Lower lobe of right lung (tissue), 2 donors: ENCODE results near the gene SYTL2. TPM values are rescaled to one million over a fixed set of nuclear protein-coding genes. Genes with fewer than 3 reads are reported as not detected.

Source experiments
- ATAC-seq, 2 donors: fragments of 200-7000 bp; cut with Tn5 transposase; one replicate each; pipeline ENCODE4 v1.9.1; 2020 to 2022; ENCODE audit warnings: mild to moderate bottlenecking in 2 of 2, moderate library complexity in 2 of 2
- DNase-seq: peaks from one replicate; pipeline ENCODE4 v3.0.0-alpha.2; 2020
- H3K27ac ChIP-seq: fragments of 200-600 bp; one replicate; pipeline ENCODE4 v1.8.0; 2022
- H3K27me3 ChIP-seq: fragments of 200-600 bp; one replicate; pipeline ENCODE4 v1.8.0; 2022; ENCODE audit warnings: low read depth
- H3K36me3 ChIP-seq: fragments of 200-600 bp; one replicate; pipeline ENCODE4 v1.8.0; 2022; ENCODE audit warnings: mild to moderate bottlenecking
- H3K4me1 ChIP-seq: fragments of 200-600 bp; one replicate; pipeline ENCODE4 v1.8.0; 2022
- H3K4me3 ChIP-seq: fragments of 200-600 bp; one replicate; pipeline ENCODE4 v1.8.0; 2022; ENCODE audit warnings: mild to moderate bottlenecking
- H3K9me3 ChIP-seq: fragments of 200-600 bp; one replicate; pipeline ENCODE4 v1.8.0; 2022
- intact Hi-C: fragments of 100-400 bp; cut with DNase I; formaldehyde crosslinking; loops from one replicate; pipeline ENCODE4 v1.11.0; 2022
- total RNA-seq: library from RNA; stranded (reverse); fragmentation: NEBNext Ultra II Directional; extraction: Animal tissue kit (Norgen Biotek cat#: 25700); gene quantifications from one replicate; pipeline ENCODE4 v1.2.1, GENCODE V29; 2021
- TF ChIP-seq, protein P1 (sequence below): fragments of 200-600 bp; IDR thresholded peaks from one replicate; pipeline ENCODE4 v1.8.0; 2022; ENCODE audit warnings: antibody characterized with exemption, mild to moderate bottlenecking
- donor health status: DM: no; HTN: yes; CAD: no; lungs with severe emphysema.

Gene SYTL2
- total RNA-seq, 1 donor from 2014 or later: 23.6 TPM

GRCh38 chr11:85813721-85814120, 2.8 kb upstream of the SYTL2 start:
- Histone ChIP-seq H3K9me3 (no peaks in the 10 kb centered on the region), H3K36me3 (no peaks in the 10 kb centered on the region), H3K4me3 (no peak overlapping the region), H3K27ac (no peak overlapping the region), H3K4me1 (peaks cover 14% of the 10 kb centered on the region), H3K27me3 (no peaks in the 10 kb centered on the region)
- ATAC-seq (peak; percentile 59 to 69), DNase-seq (peak; percentile 63)
- TF ChIP-seq, protein P1, sequence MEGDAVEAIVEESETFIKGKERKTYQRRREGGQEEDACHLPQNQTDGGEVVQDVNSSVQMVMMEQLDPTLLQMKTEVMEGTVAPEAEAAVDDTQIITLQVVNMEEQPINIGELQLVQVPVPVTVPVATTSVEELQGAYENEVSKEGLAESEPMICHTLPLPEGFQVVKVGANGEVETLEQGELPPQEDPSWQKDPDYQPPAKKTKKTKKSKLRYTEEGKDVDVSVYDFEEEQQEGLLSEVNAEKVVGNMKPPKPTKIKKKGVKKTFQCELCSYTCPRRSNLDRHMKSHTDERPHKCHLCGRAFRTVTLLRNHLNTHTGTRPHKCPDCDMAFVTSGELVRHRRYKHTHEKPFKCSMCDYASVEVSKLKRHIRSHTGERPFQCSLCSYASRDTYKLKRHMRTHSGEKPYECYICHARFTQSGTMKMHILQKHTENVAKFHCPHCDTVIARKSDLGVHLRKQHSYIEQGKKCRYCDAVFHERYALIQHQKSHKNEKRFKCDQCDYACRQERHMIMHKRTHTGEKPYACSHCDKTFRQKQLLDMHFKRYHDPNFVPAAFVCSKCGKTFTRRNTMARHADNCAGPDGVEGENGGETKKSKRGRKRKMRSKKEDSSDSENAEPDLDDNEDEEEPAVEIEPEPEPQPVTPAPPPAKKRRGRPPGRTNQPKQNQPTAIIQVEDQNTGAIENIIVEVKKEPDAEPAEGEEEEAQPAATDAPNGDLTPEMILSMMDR: no peak
- intact Hi-C loops: no loop called here

DNA sequence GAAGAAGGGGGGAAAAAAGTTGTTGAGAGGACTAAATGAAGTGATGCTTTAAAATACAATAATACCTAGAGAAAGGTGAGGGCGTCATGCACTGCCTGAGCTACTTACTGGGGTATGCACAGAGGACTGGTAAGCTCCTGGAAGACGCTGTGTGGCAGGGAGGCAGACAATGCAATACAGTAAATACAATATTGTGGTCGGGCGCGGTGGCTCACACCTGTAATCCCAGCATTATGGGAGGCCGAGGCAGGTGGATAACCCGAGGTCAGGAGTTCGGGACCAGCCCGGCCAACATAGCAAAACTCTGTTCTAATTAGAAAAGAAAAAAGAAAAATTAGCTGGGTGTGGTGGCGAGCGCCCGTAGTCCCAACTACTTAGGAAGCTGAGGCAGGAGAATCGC, 683 bp upstream of the SYTL2 start:
- Histone ChIP-seq H3K9me3 (no peaks in the 10 kb centered on the region), H3K27ac (no peak overlapping the region), H3K4me3 (peak overlapping the region; percentile 69), H3K36me3 (no peaks in the 10 kb centered on the region), H3K27me3 (no peaks in the 10 kb centered on the region), H3K4me1 (peaks cover 14% of the 10 kb centered on the region)
- ATAC-seq (no peak), DNase-seq (no peak)
- intact Hi-C loops: no loop called here
- TF ChIP-seq, protein P1: no peak

- Histone ChIP-seq H3K4me3 (peak overlapping the region; percentile 69), H3K9me3 (no peaks in the 10 kb centered on the region), H3K27me3 (no peaks in the 10 kb centered on the region), H3K27ac (peak overlapping the region; percentile 61), H3K4me1 (peaks cover 14% of the 10 kb centered on the region), H3K36me3 (no peaks in the 10 kb centered on the region)
- no peak for DNase-seq
- TF ChIP-seq, protein P1: no peak
- peak; percentile 9 to 13 for ATAC-seq
- intact Hi-C loops: no loop called here
These were observed 445 bp downstream of the SYTL2 start for GRCh38 chr11:85810521-85810870.

GRCh38 chr11:85809863-85810262, 1.1 kb downstream of the SYTL2 start:
- ATAC-seq: peak; percentile 15 to 34
- TF ChIP-seq, protein P1: no peak
- H3K4me1 ChIP-seq: peaks cover 14% of the 10 kb centered on the region
- no peak for DNase-seq
- H3K36me3 ChIP-seq: no peaks in the 10 kb centered on the region
- peak overlapping the region; percentile 69 for H3K4me3 ChIP-seq
- no peaks in the 10 kb centered on the region for H3K27me3 ChIP-seq
- H3K9me3 ChIP-seq: no peaks in the 10 kb centered on the region
- peak overlapping the region; percentile 61 for H3K27ac ChIP-seq
- intact Hi-C loops: no loop called here

GRCh38 chr11:85809191-85809590, 1.8 kb downstream of the SYTL2 start:
- TF ChIP-seq, protein P1: no peak
- no peaks in the 10 kb centered on the region for H3K27me3 ChIP-seq
- DNase-seq (no peak), ATAC-seq (no peak)
- H3K4me3 ChIP-seq: peak overlapping the region; percentile 69
- H3K36me3 ChIP-seq: no peaks in the 10 kb centered on the region
- no peak overlapping the region for H3K27ac ChIP-seq
- H3K4me1 ChIP-seq: peaks cover 14% of the 10 kb centered on the region
- intact Hi-C loops: no loop called here
- H3K9me3 ChIP-seq: no peaks in the 10 kb centered on the region

- Histone ChIP-seq H3K4me1 (peaks cover 14% of the 10 kb centered on the region), H3K27ac (no peak overlapping the region), H3K4me3 (no peak overlapping the region), H3K9me3 (no peaks in the 10 kb centered on the region), H3K27me3 (no peaks in the 10 kb centered on the region), H3K36me3 (no peaks in the 10 kb centered on the region)
- intact Hi-C loops: no loop called here
- DNase-seq (no peak), ATAC-seq (no peak)
- TF ChIP-seq, protein P1: no peak
These were observed 4.1 kb downstream of the SYTL2 start for GRCh38 chr11:85806876-85807275.
